IPS DF 6.9 (cell line): Measurements from ENCODE around the gene MLX.
"Not testable (repeated sequence)": the region's sequence is repeated elsewhere in the genome, so short reads cannot be mapped to it uniquely, and the experiment has no call there.

Experiments
- DNase-seq: peaks from one replicate; pipeline ENCODE4 v3.0.0-alpha.2; 2013; ENCODE audit warnings: low read depth, low spot score
- H3K27ac ChIP-seq: one replicate; pipeline ENCODE4 v1.5.1; 2013; ENCODE audit warnings: low read length, control low read depth
- H3K27me3 ChIP-seq: 2 replicates; pipeline ENCODE4 v1.6.1; 2013; ENCODE audit warnings: mild to moderate bottlenecking, low read length; ENCODE audit not compliant: control insufficient read depth, insufficient read depth
- H3K36me3 ChIP-seq: 2 replicates; pipeline ENCODE4 v1.6.1; 2013; ENCODE audit warnings: low read length; ENCODE audit not compliant: control insufficient read depth, insufficient read depth
- H3K4me1 ChIP-seq: 2 replicates; pipeline ENCODE4 v1.6.1; 2013; ENCODE audit warnings: low read length; ENCODE audit not compliant: control insufficient read depth, insufficient read depth
- H3K4me3 ChIP-seq: 2 replicates; pipeline ENCODE4 v1.5.1; 2013; ENCODE audit warnings: mild to moderate bottlenecking, low read length
- H3K9me3 ChIP-seq: 2 replicates; pipeline ENCODE4 v1.6.1; 2013; ENCODE audit warnings: low read length, inconsistent platforms; ENCODE audit not compliant: control insufficient read depth, insufficient read depth
- WGBS: extraction: QIAGEN DNeasy Blood & Tissue Kit; methylation state at CpG from one replicate; pipeline ENCODE4 v1.1.7; 2013; ENCODE audit warnings: mixed read lengths, missing lambda C conversion rate; ENCODE audit not compliant: insufficient read length, insufficient coverage; 5-methylcytosine and 5-hydroxymethylcytosine counted together

MLX gene

GRCh38 chr17:42555961-42556617 lies 10.8 kb upstream of the MLX start:
- not testable (repeated sequence) for H3K27ac ChIP-seq, H3K9me3 ChIP-seq, DNase-seq, H3K27me3 ChIP-seq, H3K4me1 ChIP-seq, H3K36me3 ChIP-seq, H3K4me3 ChIP-seq
- WGBS, result no CpG with 5 or more reads among the region's 5 CpGs

- H3K36me3 ChIP-seq, result no peaks in the 10 kb centered on the region
- H3K27me3 ChIP-seq, result no peaks in the 10 kb centered on the region
- no CpG with 5 or more reads among the region's 6 CpGs for WGBS
- H3K27ac ChIP-seq, result no peak overlapping the region
- DNase-seq, result no peak
- peaks cover 3% of the 10 kb centered on the region; the same call in 1 of the 2 replicates for H3K4me1 ChIP-seq
- no peak overlapping the region for H3K4me3 ChIP-seq
- H3K9me3 ChIP-seq, result no peaks in the 10 kb centered on the region
Measured at GRCh38 chr17:42559075-42559474, 7.8 kb upstream of the MLX start.

GRCh38 chr17:42560246-42560645 lies 6.7 kb upstream of the MLX start:
- no peak for DNase-seq
- Histone ChIP-seq H3K9me3 (no peaks in the 10 kb centered on the region), H3K27ac (no peak overlapping the region), H3K4me3 (no peak overlapping the region), H3K27me3 (no peaks in the 10 kb centered on the region), H3K4me1 (peaks cover 3% of the 10 kb centered on the region; the same call in 1 of the 2 replicates), H3K36me3 (peaks cover 7% of the 10 kb centered on the region)
- no CpG with 5 or more reads among the region's 3 CpGs for WGBS

GRCh38 chr17:42561897-42562387 lies 5.0 kb upstream of the MLX start, which contains the start of gene COASY:
COASY (plus strand) TSS chr17:42562148; CDS start chr17:42562623, 475 bp downstream.
- Histone ChIP-seq H3K27me3 (no peaks in the 10 kb centered on the region), H3K4me3 (peak within 1 kb of the TSS; percentile 78), H3K4me1 (peaks cover 3% of the 10 kb centered on the region; the same call in 1 of the 2 replicates), H3K27ac (no peak within 1 kb of the TSS), H3K9me3 (no peaks in the 10 kb centered on the region), H3K36me3 (peaks cover 10% of the 10 kb centered on the region)
- peak; percentile 98 for DNase-seq
- no CpG with 5 or more reads among the region's 26 CpGs for WGBS

GRCh38 chr17:42562388-42563142 lies 4.3 kb upstream of the MLX start:
- H3K27ac ChIP-seq, result no peak overlapping the region
- peaks cover 3% of the 10 kb centered on the region; the same call in 1 of the 2 replicates for H3K4me1 ChIP-seq
- no CpG with 5 or more reads among the region's 48 CpGs for WGBS
- no peaks in the 10 kb centered on the region for H3K9me3 ChIP-seq
- no peak for DNase-seq
- peaks cover 10% of the 10 kb centered on the region for H3K36me3 ChIP-seq
- H3K4me3 ChIP-seq, result peak overlapping the region; percentile 78
- no peaks in the 10 kb centered on the region for H3K27me3 ChIP-seq

GRCh38 chr17:42563143-42563509 lies 3.8 kb upstream of the MLX start:
- DNase-seq, result no peak
- Histone ChIP-seq H3K27me3 (no peaks in the 10 kb centered on the region), H3K27ac (no peak overlapping the region), H3K36me3 (peaks cover 10% of the 10 kb centered on the region), H3K4me3 (peak overlapping the region; percentile 78; the same call in 1 of the 2 replicates), H3K4me1 (peaks cover 3% of the 10 kb centered on the region; the same call in 1 of the 2 replicates), H3K9me3 (no peaks in the 10 kb centered on the region)
- WGBS, result no CpG with 5 or more reads among the region's 14 CpGs

GRCh38 chr17:42563543-42563942 lies 3.4 kb upstream of the MLX start:
- Histone ChIP-seq H3K9me3 (no peaks in the 10 kb centered on the region), H3K36me3 (peaks cover 12% of the 10 kb centered on the region), H3K27me3 (no peaks in the 10 kb centered on the region), H3K27ac (no peak overlapping the region), H3K4me3 (no peak overlapping the region), H3K4me1 (peaks cover 3% of the 10 kb centered on the region; the same call in 1 of the 2 replicates)
- WGBS, result no CpG with 5 or more reads among the region's 1 CpG
- DNase-seq, result no peak

GRCh38 chr17:42563950-42564349 lies 3.0 kb upstream of the MLX start:
- Histone ChIP-seq H3K4me3 (no peak overlapping the region), H3K27ac (no peak overlapping the region), H3K27me3 (no peaks in the 10 kb centered on the region), H3K36me3 (peaks cover 15% of the 10 kb centered on the region), H3K4me1 (peaks cover 3% of the 10 kb centered on the region; the same call in 1 of the 2 replicates), H3K9me3 (no peaks in the 10 kb centered on the region)
- no CpG with 5 or more reads among the region's 9 CpGs for WGBS
- DNase-seq, result no peak

GRCh38 chr17:42564815-42565522 lies 1.9 kb upstream of the MLX start:
- no peak for DNase-seq
- Histone ChIP-seq H3K4me3 (no peak overlapping the region), H3K36me3 (peaks cover 24% of the 10 kb centered on the region), H3K9me3 (no peaks in the 10 kb centered on the region), H3K27ac (no peak overlapping the region), H3K27me3 (no peaks in the 10 kb centered on the region), H3K4me1 (peaks cover 3% of the 10 kb centered on the region; the same call in 1 of the 2 replicates)
- no CpG with 5 or more reads among the region's 15 CpGs for WGBS

- Histone ChIP-seq H3K27me3 (no peaks in the 10 kb centered on the region), H3K27ac (no peak overlapping the region), H3K9me3 (no peaks in the 10 kb centered on the region), H3K36me3 (peaks cover 27% of the 10 kb centered on the region), H3K4me3 (no peak overlapping the region), H3K4me1 (peaks cover 3% of the 10 kb centered on the region; the same call in 1 of the 2 replicates)
- no CpG with 5 or more reads among the region's 16 CpGs for WGBS
- no peak for DNase-seq
Measured at GRCh38 chr17:42565523-42566214, 1.2 kb upstream of the MLX start.
